Stimulated activated naive CD8-positive, alpha-beta T cell treated with anti-CD3 and anti-CD28 coated beads, Interleukin-15, Interleukin-2, amounts not matched to agents 100 ng/mL and 50 ng/mL, for 24 hours (primary cell): Measurements from ENCODE around the gene MAMLD1.
A peak's percentile ranks its signal among the peaks of the same experiment; 100 is the strongest.

Experiments
- H3K27ac Mint-ChIP-seq: one replicate; pipeline ENCODE4 v1.8.0; 2021; ENCODE audit warnings: mild to moderate bottlenecking, mixed read lengths
- H3K27me3 Mint-ChIP-seq: one replicate; pipeline ENCODE4 v1.8.0; 2021; ENCODE audit warnings: mixed read lengths
- H3K36me3 Mint-ChIP-seq: one replicate; pipeline ENCODE4 v1.8.0; 2021; ENCODE audit warnings: low read depth, mixed read lengths
- H3K4me1 Mint-ChIP-seq: one replicate; pipeline ENCODE4 v1.8.0; 2021; ENCODE audit warnings: low read depth, mixed read lengths
- H3K4me3 Mint-ChIP-seq: one replicate; pipeline ENCODE4 v1.8.0; 2021; ENCODE audit warnings: mild to moderate bottlenecking, mixed read lengths
- H3K9me3 Mint-ChIP-seq: one replicate; pipeline ENCODE4 v1.8.0; 2021; ENCODE audit warnings: mixed read lengths

MAMLD1 gene

GRCh38 chrX:150362599-150363481 is at the start of gene MAMLD1:
TSS of gene MAMLD1 (plus strand) at chrX:150363317. CDS start at chrX:150445517, 82,200 bp downstream.
- Mint-ChIP-seq H3K27ac (peak within 1 kb of the TSS; percentile 45), H3K4me3 (peak within 1 kb of the TSS; percentile 81), H3K27me3 (peaks cover 18% of the 10 kb centered on the region), H3K4me1 (peaks cover 27% of the 10 kb centered on the region), H3K36me3 (no peaks in the 10 kb centered on the region), H3K9me3 (no peaks in the 10 kb centered on the region)

DNA sequence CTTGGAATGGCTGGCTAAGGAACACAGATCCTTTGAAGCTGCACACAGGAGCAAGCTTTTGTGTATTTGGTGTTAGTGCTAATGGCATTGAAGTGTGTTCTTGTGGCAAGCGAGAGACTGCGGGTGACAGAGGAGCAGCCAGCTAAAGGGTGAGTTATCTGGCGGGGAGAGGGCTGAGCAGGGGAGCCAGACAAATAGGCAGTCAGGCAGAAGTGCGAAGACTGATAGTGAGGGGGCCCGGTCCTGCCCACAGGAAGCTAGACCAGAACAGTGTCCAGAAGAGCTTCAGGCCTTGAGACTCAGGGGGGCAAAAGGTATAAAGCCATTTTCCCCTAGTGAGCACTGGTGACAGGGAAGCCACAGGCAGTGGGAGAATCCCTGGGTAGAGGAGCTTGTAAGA is 49.6 kb upstream of the MAMLD1 start:
- Mint-ChIP-seq H3K36me3 (no peaks in the 10 kb centered on the region), H3K4me3 (no peak overlapping the region), H3K4me1 (no peaks in the 10 kb centered on the region), H3K27ac (no peak overlapping the region), H3K9me3 (no peaks in the 10 kb centered on the region), H3K27me3 (no peaks in the 10 kb centered on the region)

DNA sequence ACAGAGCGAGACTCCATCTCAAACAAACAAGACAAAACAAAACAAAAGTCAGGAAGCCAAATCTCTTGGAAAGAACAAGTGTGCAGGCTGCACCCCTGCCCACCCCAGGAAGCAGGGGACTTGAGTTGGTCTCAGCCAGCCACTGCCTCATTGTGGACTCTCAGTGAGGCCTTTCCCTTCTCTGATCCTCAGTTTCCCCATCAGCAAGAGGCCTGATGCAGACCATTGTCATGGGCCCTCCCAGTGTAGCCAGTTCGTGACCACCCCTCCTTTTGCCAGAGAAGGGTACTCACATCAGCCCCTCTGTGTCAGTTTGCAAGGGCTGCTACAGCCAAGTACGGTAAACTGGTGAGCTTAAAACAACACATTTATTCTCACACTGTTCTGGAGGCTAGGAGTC is 48.9 kb upstream of the MAMLD1 start:
- H3K36me3 Mint-ChIP-seq: no peaks in the 10 kb centered on the region
- no peaks in the 10 kb centered on the region for H3K9me3 Mint-ChIP-seq
- H3K4me1 Mint-ChIP-seq: no peaks in the 10 kb centered on the region
- H3K27ac Mint-ChIP-seq: no peak overlapping the region
- no peaks in the 10 kb centered on the region for H3K27me3 Mint-ChIP-seq
- no peak overlapping the region for H3K4me3 Mint-ChIP-seq

GRCh38 chrX:150316564-150316963 is 46.6 kb upstream of the MAMLD1 start:
- no peaks in the 10 kb centered on the region for H3K27me3 Mint-ChIP-seq
- H3K36me3 Mint-ChIP-seq: no peaks in the 10 kb centered on the region
- H3K27ac Mint-ChIP-seq: no peak overlapping the region
- no peaks in the 10 kb centered on the region for H3K4me1 Mint-ChIP-seq
- H3K9me3 Mint-ChIP-seq: no peaks in the 10 kb centered on the region
- no peak overlapping the region for H3K4me3 Mint-ChIP-seq

GRCh38 chrX:150323020-150323419 is 40.1 kb upstream of the MAMLD1 start:
- Mint-ChIP-seq H3K36me3 (no peaks in the 10 kb centered on the region), H3K27ac (no peak overlapping the region), H3K27me3 (no peaks in the 10 kb centered on the region), H3K9me3 (no peaks in the 10 kb centered on the region), H3K4me1 (peaks cover 10% of the 10 kb centered on the region), H3K4me3 (no peak overlapping the region)

GRCh38 chrX:150324035-150324728 is 38.9 kb upstream of the MAMLD1 start:
- H3K27me3 Mint-ChIP-seq: no peaks in the 10 kb centered on the region
- no peaks in the 10 kb centered on the region for H3K9me3 Mint-ChIP-seq
- no peak overlapping the region for H3K4me3 Mint-ChIP-seq
- H3K36me3 Mint-ChIP-seq: no peaks in the 10 kb centered on the region
- no peak overlapping the region for H3K27ac Mint-ChIP-seq
- H3K4me1 Mint-ChIP-seq: peaks cover 10% of the 10 kb centered on the region

DNA sequence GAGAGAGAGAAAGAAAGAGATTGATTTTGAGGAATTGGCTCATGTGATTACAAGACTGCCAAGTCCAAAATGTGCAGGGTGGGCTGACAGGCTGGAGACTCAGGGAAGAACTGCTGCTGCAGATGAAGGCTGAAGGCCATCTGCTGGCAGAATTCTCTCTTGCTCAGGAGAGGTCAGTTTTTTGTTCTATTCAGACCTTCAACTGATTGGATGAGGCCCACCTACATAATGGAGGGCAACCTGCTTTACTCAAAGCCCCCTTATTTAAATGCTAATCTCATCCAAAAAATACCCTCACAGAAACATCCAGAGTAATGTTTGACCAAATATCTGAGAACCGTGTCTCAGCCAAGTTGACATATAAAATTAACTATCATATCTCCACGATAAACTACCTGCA is 38.2 kb upstream of the MAMLD1 start:
- Mint-ChIP-seq H3K4me1 (peaks cover 10% of the 10 kb centered on the region), H3K9me3 (no peaks in the 10 kb centered on the region), H3K36me3 (no peaks in the 10 kb centered on the region), H3K4me3 (no peak overlapping the region), H3K27ac (no peak overlapping the region), H3K27me3 (no peaks in the 10 kb centered on the region)

DNA sequence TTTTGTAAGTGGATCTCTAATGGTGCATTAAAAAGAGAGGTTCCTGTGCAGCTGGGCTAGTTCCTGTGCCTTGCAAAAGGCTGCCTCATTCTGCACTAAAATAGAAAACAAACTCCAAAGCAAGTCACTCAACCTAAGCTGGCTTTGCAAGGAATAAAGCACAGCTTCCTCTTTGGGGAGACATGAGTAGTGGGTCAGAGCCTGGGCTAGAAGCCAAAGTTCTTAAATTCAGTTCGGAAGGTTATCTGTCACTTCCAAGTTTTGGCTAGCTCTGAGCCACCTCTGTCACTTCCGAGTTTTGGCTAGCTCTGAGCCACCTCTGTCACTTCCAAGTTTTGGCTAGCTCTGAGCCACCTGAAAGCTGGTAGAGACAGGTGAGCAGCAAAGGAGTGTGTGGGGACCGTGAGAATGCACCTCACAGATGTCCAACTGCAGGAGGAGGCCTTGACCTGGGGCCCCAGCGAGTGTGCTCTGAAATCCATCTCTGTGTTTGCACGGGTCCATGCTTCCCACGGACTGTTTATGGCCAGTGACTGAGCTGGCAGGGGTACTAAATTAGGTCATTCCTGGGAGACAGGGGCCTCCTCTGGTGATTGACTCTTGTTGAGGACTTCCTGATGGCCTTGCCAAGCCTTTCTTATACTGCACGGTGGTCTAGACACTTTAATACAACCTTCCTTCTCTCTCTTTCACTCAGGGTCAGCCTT is 36.4 kb upstream of the MAMLD1 start:
- peaks cover 10% of the 10 kb centered on the region for H3K4me1 Mint-ChIP-seq
- H3K27me3 Mint-ChIP-seq: no peaks in the 10 kb centered on the region
- no peak overlapping the region for H3K27ac Mint-ChIP-seq
- no peaks in the 10 kb centered on the region for H3K36me3 Mint-ChIP-seq
- no peak overlapping the region for H3K4me3 Mint-ChIP-seq
- no peaks in the 10 kb centered on the region for H3K9me3 Mint-ChIP-seq

GRCh38 chrX:150329282-150329681 is 33.8 kb upstream of the MAMLD1 start:
- no peak overlapping the region for H3K27ac Mint-ChIP-seq
- no peaks in the 10 kb centered on the region for H3K27me3 Mint-ChIP-seq
- no peaks in the 10 kb centered on the region for H3K36me3 Mint-ChIP-seq
- peaks cover 18% of the 10 kb centered on the region for H3K4me1 Mint-ChIP-seq
- no peak overlapping the region for H3K4me3 Mint-ChIP-seq
- H3K9me3 Mint-ChIP-seq: no peaks in the 10 kb centered on the region

DNA sequence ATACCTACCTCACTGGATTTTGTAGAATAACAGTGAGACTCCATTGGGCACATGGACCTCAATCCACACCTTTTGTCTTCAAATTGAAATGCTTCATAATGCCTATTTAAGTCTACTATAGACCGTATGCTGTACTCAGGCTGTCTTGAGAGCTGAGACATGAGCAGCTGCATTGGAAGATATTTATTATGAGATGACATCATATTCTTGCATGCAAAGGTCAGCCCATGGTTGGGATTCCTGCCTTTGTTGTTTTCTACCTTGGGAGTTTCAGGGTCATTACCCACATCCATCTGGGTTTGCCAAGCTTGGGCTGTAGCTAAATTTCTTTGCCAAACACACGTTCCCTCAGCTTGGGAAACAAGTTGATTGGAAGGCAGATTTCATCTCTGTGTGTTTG is 33.2 kb upstream of the MAMLD1 start:
- no peak overlapping the region for H3K27ac Mint-ChIP-seq
- H3K36me3 Mint-ChIP-seq: no peaks in the 10 kb centered on the region
- H3K4me3 Mint-ChIP-seq: no peak overlapping the region
- H3K4me1 Mint-ChIP-seq: peaks cover 18% of the 10 kb centered on the region
- no peaks in the 10 kb centered on the region for H3K9me3 Mint-ChIP-seq
- H3K27me3 Mint-ChIP-seq: no peaks in the 10 kb centered on the region

GRCh38 chrX:150332023-150332422 is 31.1 kb upstream of the MAMLD1 start:
- no peak overlapping the region for H3K27ac Mint-ChIP-seq
- H3K36me3 Mint-ChIP-seq: no peaks in the 10 kb centered on the region
- no peaks in the 10 kb centered on the region for H3K27me3 Mint-ChIP-seq
- peaks cover 8% of the 10 kb centered on the region for H3K4me1 Mint-ChIP-seq
- no peak overlapping the region for H3K4me3 Mint-ChIP-seq
- no peaks in the 10 kb centered on the region for H3K9me3 Mint-ChIP-seq

GRCh38 chrX:150334100-150334499 is 29.0 kb upstream of the MAMLD1 start:
- Mint-ChIP-seq H3K4me3 (no peak overlapping the region), H3K27ac (no peak overlapping the region), H3K4me1 (peaks cover 8% of the 10 kb centered on the region), H3K36me3 (no peaks in the 10 kb centered on the region), H3K27me3 (no peaks in the 10 kb centered on the region), H3K9me3 (no peaks in the 10 kb centered on the region)

- Mint-ChIP-seq H3K36me3 (no peaks in the 10 kb centered on the region), H3K27ac (no peak overlapping the region), H3K4me3 (no peak overlapping the region), H3K4me1 (peaks cover 8% of the 10 kb centered on the region), H3K27me3 (no peaks in the 10 kb centered on the region), H3K9me3 (no peaks in the 10 kb centered on the region)
Observed at GRCh38 chrX:150334981-150335380, 28.1 kb upstream of the MAMLD1 start.

- Mint-ChIP-seq H3K9me3 (no peaks in the 10 kb centered on the region), H3K27ac (no peak overlapping the region), H3K27me3 (no peaks in the 10 kb centered on the region), H3K4me3 (no peak overlapping the region), H3K36me3 (no peaks in the 10 kb centered on the region), H3K4me1 (peaks cover 8% of the 10 kb centered on the region)
Observed at GRCh38 chrX:150337026-150337425, 26.1 kb upstream of the MAMLD1 start.

- Mint-ChIP-seq H3K9me3 (no peaks in the 10 kb centered on the region), H3K4me1 (peaks cover 8% of the 10 kb centered on the region), H3K27ac (no peak overlapping the region)
Observed at GRCh38 chrX:150337536-150337935, 25.6 kb upstream of the MAMLD1 start.

More at GRCh38 chrX:150337536-150337935, 25.6 kb upstream of the MAMLD1 start:
- Mint-ChIP-seq H3K4me3 (no peak overlapping the region), H3K27me3 (no peaks in the 10 kb centered on the region), H3K36me3 (no peaks in the 10 kb centered on the region)
